ENCODE measurements around the gene DDB1.

The DDB1 gene

DNA sequence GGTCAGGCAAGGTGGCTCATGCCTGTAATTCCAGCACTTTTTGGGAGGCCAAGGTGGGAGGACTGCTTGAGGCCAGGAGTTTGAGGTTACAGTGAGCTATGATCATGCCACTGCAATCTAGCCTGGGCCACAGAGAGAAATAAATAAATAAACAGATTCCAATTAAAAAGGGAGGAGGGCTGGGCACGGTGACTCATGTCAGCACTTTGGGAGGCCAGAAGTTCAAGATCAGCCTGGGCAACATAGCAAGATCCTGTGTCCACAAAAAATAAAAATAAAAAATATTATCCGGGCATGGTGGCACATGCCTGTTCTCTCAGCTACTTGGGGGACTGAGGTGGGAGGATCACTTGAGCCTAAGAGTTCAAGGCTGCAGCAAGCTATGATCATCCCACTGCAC, 21.3 kb upstream of the DDB1 start:
- DNase-seq = no peak

DNA sequence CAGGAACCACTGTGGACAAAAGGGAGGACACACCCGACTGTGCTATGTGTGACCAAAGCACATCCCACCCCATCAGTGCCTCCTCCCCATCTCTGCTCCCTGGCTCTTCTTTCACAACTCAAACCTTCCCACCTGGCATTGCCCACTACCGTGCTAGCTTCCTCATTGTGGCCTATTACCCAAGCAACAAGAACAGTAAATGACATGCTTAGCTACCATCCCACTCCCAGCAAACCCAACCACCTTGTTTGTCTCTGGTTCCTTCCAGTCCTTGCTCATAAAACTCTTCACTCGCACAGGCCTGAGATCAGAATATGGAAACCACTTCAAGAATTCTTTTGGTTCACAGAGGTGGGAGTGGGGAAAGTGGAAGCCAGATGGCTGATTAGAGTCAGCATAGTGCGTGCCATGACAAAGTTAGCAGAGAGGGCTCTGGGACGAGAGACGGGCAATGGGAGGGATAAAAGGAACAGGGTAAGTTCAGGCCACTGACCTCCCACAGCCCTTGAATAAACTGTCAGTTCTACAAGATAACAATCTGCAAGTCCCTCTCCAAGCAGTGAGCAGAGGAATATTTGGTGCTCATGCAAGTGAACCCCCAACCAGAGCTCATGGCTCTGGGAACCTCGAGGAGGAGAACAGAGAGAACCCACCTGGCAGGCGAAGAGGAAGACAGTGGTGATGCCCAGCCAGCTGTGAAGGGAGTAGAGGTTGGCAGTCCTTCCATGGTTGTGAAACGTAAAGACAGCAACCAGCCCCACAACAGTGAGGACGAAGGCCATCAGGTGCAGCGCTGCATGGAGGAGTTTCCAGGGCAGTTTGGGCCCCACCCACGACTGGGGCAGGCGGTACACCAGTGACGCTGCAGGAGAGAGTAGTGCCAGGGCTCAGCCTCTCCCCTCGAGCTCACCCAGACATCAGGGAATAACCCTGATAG, 20.5 kb upstream of the DDB1 start:
- no peak for DNase-seq

DNA sequence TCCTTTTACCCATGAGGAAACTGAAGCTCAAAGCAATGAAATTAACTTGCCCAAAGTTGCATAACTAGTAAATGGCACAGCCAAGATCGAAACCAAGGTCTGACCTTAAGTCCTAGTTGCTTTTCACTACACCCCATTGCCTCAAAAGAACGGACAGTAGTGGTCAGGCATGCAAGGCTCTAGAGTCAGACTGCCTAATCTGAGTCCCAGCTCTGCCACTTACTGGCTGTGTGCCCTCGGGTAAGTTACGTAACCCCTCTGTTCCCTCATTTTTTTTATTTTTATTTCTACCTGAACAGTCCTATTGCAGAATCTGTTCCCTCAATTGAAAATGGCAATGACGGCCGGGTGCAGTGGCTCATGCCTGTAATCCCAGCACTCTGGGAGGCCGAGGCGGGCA, 19.1 kb upstream of the DDB1 start:
- no peak for DNase-seq

DNA sequence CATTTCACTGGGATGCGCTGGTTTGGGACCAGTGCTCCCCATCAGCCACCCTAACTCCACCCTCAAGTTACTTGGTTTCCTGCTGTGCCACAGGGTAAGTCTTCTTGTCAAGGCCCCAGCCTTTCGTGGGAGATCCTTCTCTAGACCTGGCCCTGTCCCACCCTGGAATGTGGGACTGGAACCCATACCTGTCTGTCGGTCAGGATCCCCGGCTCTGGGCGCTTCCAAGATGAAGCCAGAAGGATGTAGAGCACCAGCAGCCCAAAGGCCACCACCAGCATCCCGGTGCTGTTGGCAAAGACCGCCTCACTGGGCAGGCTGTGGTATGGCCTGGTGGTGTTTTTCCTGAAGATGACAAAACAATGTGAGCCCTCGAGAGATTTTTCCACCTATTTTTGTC, 17.9 kb upstream of the DDB1 start:
- no peak for DNase-seq

DNA sequence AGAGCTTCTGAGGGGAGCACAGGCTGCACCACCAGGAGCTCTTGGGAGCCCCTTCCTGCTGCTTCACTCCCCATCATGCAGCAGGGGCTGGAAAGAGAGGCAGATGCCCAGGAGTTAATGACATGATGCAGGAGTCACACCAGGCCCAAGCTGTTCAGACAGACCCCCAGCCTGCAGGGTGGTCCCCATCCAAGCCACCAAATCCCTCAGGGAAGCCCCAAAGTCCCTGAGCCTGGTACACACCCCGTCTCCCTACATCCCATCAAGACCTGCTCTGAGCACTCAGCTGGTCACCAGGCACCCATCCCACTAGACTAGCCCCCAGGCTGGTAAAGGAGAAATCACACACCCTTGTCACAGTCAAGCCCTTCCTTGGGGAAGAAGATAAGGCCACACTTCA, 17.4 kb upstream of the DDB1 start:
- DNase-seq = no peak

DNA sequence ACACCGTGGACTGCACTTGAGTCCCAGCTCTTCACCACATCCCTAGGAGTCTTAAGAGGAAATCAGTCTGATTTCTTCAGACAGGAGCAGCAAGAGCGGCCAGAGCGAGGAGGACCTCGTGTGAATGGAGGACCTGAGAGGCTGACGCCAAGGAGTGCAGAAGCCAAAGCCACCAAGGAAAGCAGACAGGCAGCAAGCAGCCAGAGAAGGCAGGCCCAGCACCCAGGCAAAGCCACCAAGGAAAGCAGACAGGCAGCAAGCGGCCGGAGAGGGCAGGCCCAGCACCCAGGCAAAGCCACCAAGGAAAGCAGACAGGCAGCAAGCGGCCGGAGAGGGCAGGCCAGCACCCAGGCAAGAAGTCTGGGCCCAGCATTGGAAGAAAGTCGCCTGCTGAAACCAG, 17.0 kb upstream of the DDB1 start:
- DNase-seq = no peak

DNA sequence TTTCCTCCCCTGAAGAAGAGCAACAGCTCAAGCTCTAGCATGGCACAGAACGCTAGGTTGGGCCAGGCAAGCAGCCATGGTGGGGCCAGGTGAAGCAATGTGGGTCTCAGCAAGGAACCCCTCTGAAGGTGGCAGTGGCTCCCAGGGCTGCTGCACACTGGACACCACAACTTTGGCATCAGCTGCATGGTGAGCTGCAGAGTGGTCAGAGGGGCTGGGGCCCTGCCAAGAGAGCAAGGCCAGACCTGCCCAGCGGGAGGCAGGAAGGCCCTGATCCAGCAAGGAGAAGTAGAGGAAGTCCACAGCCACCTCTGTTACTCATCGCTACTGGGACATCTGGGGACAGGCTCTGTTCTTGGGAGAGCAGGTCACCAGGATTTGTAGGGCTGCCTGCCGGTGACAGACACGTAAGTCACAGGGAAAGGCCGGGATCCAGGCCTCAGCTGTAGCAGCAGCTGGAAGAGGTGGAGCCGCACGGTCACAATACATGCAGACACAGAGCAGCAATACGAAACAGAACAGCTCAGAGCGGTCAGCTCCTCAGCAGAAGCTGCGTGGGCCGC, 16.4 kb upstream of the DDB1 start:
- DNase-seq = no peak

DNA sequence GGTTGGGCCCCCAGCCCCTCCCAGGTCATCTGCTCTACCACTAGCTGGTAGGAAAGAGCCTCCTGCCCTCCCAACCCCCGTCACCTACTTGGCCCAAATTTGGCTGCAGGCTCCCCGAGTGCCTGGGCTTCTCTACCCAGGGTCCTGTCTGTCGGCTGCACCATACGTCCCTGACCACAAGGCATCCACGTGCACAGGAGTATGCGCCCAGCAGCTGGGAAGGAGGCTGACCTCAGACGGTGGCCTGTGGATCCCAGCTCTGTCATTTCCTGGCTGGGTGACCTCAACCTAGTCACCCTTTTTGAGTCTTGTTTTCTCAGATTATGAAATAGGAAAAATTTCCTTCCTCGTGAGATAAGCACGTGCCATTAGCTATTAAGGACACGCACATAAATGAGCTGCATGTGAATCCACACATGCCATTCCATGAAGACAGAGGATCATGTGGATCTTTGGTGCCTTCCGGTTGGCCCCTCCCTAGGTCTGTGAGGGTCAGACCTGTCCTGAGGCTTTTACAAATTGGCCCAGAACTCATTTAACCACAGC, 15.1 kb upstream of the DDB1 start:
- no peak for DNase-seq

DNA sequence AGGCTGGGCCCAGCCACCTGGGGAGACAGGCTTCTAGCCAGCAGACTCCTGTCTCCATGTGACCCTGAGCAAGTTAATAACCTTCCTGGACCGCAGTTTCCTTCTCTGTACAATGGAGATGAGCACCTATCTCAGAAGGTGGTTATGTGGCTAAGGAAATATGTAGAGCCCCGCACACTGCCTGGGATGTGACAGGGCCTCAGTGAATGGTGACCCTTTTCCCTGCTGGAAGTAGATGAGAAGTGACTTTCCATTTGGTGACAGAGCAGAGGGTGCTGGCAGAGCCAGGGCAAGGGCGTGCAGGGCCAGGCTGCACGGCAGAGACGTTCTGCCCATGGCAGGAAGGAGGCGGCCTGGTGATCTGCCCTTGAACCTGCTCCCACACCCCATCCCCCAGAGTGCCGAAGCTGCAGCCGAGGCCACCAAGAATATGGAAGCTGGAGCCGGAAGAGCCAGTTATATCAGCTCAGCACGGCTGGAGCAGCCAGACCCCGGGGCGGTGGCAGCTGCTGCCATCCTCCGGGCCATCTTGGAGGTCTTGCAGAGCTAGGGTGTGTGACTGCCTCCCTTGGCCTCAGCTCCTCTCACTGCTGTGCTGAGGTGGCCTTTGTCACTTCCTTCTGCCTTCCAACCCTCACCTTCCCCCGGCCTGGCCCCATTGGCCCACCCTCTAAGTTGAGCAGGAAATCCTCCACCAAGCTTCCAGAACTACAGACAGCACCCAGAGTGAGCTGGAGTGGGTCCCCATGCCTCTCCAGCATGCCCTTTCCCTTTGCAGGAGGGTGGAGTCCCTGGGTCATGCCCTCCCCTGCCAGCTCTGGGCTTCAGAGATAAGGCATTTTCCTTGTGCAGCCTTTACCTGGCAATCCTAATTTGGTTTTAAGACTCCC, 13.3 kb upstream of the DDB1 start:
- DNase-seq = no peak

DNA sequence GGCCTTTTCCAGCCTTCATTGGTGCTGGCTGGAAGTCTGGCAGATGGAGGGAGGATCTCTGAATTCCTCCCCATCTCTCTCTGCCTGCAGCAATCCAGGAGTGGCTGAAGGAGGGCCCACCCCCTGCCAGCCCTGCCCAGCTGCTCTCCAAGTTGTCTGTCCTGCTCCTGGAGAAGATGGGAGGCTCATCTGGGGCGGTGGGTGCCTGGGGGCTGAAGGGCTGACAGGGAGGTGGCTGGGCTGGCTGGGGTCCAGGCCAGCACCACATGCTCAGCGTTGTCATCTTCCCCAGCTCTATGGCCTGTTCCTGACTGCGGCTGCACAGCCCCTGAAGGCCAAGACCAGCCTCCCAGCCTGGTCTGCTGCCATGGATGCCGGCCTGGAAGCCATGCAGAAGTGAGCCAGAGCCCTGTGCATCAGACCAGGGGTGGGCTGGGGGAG, 12.3 kb upstream of the DDB1 start:
- DNase-seq = no peak

DNA sequence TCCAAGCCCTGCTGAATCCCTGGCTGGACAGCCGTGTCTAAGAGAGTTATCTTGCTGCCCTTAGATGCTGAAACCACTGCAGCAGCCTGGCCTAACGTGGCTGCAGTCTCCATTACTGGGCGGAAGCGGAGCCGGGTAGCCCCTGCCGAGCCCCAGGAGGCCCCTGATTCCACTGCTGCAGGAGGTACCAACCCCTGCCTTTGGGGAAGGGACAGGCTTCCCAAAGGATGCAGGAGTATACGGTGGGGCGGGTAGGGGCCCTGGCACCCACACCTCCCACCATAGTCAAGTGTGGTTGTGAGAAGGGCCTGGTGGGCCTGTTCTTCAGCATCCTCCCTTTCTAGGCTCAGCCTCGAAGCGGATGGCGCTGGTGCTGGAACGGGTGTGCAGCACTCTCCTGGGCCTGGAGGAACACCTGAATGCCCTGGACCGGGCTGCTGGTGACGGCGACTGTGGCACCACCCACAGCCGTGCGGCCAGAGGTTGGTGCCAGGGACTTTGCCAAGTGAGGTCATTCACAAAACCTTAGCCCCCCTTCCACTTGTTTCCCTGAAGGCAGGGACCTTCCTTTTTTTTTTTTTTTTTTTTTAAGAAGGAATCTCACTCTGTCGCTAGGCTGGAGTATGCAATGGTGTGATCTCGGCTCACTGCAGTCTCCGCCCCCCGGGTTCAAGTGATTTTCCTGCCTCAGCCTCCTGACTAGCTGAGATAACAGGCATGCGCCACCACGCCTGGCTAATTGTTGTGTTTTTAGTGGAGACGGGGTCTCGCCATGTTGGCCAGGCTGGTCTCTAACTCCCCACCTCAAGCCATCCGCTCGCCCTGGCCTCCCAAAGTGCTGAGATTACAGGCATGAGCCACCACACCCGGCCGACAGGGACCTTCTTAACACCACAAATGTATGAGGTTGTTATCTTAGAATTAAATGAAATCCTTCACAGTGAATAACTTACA, 11.2 kb upstream of the DDB1 start:
- DNase-seq = no peak

DNA sequence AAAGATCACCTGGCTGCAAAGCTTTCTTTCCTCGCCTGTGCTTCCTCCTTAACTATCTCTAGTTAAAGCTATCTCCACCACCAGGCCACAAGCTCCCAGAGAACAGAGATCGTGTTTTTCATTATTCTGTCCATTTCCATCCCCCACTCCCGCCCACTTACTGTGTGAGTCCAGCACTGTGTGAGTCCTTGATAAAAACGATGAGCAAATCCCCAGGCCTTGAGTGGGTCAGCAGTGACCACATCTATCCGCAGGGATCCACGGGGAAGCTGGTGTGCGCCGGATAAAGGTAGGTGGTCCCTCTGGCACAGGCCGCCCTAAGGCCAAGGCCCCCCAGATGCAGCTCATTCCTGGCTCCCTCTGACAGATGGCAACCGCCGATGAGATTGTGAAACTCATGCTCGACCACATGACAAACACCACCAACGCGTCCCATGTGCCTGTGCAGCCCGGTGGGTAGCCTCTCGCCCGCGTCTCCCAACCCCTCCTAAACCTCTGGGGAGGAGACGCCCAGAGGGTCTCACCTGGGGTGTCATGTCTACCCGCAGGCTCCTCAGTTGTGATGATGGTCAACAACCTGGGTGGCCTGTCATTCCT, 9.4 kb upstream of the DDB1 start:
- DNase-seq = no peak

DNA sequence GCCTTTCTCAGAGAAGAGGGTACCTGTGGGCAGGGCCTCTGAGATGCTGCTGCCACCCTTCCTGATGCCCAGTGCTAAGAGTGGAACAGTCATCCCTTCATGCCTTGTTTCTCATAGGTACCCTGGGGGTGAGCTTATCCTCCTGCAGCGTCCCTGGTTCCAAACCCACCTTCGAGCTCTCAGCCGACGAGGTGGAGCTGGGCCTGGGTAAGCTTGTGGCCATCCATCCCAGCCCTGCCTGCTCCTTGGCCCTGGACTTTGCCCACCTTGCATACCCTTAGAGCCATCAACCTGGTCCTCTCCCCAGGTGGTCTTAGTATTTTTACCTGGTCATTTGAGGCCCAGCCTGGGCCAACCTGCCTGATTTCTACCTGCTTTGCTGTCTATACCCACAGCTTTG, 8.8 kb upstream of the DDB1 start:
- DNase-seq = no peak

DNA sequence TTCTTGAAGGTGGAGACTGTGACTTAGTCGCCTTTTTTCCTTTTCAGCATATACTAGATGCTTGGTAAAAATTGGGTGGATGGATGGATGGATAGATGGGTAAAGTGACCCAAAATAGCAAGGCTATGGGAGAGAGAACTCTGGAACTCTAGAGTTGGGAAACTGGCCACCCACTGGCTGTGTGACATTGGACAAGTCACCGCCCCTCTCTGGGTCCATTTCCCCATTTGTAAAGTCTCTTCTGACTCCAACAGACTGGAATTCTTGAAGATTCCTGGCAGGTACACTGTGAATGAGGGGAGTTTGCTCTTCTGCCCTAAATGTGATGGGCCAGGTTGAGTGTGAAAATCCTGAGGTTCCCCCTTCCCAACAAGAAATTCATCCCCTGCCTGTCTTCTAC, 8.1 kb upstream of the DDB1 start:
- DNase-seq = no peak

DNA sequence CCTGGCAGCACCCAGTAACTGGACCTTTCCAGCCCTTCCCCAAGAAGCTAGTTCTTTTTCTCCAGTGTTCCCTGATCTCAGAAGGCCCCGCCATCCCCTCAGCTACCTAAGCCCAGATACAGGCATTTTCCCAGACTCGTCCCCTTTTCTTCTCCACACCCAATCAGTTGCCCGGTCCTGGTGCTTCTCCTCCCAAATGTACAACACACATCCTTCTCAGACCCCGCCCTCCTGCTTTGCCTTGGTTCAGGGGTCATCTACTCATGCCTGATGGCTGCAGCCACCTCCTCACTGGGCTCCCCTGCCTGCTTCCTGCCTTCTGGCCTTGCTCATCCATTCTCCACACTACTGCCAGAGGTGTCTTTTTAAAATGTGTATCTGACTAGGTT, 6.6 kb upstream of the DDB1 start:
- DNase-seq = no peak

DNA sequence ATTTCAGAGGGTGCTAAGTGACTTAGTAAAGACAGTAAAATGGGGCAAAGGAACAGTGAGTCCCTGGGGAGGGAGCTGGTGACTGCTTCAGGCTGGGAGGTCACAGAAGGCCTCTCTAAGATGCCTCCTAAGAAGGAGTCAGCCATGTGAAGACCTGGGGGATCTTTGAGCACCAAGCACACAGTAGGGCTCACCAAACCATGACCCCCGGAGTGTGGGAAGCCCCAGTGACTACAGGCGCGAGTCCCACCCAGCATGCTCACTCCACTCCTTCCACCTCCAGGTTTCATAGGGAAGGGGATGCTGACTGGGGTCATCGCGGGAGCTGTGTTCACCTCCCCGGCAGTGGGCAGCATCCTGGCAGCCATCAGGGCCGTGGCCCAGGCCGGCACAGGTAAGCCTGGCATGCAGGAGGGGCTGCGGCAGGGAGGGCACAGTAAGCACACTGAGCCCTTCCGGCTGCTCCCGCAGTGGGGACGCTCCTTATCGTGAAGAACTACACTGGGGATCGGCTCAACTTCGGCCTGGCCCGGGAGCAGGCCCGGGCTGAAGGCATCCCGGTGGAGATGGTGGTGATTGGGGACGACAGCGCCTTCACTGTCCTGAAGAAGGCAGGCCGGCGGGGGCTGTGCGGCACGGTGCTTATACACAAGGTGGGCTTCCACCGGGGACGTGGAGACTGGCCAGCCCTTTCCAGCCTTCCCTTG, 6.0 kb upstream of the DDB1 start:
- no peak for DNase-seq

DNA sequence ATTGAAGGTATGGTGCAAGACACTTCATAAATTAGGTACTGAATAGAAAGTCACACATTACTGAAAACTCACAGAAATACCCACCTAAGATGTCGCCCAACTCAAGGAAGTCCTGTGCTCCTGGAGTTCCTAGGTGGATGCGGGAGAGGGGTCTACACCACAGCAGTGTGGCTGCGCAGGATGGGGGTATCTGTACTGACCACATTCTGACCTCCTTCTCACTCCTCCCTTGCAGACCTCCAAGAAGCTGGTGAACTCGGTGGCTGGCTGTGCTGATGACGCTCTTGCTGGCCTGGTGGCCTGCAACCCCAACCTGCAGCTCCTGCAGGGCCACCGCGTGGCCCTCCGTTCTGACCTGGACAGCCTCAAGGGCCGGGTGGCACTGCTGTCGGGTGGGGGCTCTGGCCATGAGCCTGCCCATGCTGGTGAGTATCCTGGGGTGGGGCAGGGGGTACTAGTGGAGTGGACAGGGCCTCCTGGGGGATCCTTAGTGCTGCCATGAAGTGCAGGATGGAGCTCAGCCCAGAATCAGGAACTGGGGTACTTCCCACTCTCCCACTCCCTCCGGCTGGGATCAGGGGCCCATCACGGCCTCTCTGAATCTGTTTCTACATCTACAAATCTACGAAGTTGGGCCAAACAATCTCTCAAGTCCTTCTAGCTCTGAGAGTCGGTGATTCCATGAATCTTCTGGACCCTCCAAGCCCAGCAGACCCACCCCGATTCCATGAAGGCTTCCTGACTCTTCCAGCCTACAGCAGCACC, 5.0 kb upstream of the DDB1 start:
- DNase-seq = no peak

DNA sequence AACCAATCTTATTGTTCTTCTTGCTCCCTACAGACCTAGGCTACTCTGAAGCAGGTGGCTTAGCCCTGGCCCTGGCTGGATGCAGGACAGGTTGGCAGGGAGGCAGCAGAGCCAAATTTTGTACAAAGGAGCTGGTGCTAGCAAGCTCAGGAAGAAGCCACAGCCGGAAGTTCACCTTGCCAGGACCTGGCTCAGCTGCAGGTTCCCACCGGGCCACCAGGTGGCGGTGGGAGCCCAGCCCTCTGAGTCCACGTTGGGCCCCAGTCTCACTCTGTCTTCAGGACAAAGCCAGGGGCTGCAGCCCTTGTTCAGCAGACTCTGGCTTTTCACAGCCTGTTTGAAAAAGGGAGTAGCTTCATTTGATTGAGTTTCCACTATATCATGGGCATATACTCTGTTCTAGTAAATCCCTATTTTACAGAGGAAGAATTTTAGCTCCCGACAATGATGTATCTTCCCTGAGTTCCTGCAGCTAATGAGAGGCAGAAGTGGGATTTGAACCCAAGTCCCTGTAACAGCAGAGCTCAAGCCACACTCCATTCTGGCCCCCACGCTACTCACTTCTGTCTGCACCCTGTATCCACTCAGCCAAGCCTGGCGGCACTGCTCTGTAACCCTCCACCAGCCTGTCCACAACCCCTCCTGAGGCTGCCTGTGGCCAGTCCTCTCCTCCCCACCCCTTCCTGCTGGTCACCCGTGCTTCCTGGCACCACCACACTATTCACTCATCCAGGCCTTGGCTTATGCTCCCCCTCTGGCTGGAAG, 3.4 kb upstream of the DDB1 start:
- DNase-seq = peak; percentile 88

DNA sequence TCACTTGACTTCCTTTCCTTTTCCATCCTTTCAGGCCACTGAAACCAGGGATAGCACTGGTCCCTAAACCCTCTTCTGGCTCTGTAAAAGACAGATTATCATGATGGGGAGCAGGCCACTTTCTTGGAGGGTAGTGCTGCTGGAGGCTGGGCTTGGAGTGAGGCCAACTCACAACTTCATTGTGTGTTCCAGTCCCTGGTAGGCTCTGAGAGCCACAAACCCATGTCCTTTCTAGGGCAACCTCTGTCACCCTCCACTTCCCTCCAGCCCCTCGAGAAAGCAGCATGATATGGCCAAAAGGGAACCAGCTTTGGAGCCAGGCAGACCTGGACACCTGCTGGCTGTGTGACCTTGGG, 2.4 kb upstream of the DDB1 start:
- no peak for DNase-seq

Measured in activated CD4-positive, alpha-beta T cell treated with anti-CD3 and anti-CD28 coated beads, Interleukin-2, amount 50 U/mL, for 16 hours (primary cell).